Activated B cell treated with CpG ODN at 0.5 μM for 24 hours (primary cell): Measurements from ENCODE around the gene DGKE. TPM values are rescaled to one million over a fixed set of nuclear protein-coding genes. Genes with fewer than 3 reads are reported as not detected.

Experiments
- ATAC-seq: fragments of 200-7000 bp; cut with Tn5 transposase; one replicate; pipeline ENCODE4 v1.10.0; 2021; ENCODE audit warnings: low read depth, mild to moderate bottlenecking, moderate library complexity
- CTCF ChIA-PET: fragments of 350-600 bp; sonication (Branson Sonifier 250); formaldehyde crosslinking; loops from one replicate; lab custom pipeline; 2021; ENCODE audit warnings: antibody characterized with exemption; lab: Charles Lee
- POLR2A ChIA-PET: fragments of 350-600 bp; sonication (Branson Sonifier 250); formaldehyde crosslinking; loops from one replicate; lab custom pipeline; 2021; ENCODE audit warnings: antibody characterized with exemption; lab: Charles Lee
- DNase-seq: peaks from one replicate; pipeline ENCODE4 v3.0.0; 2022
- H3K27ac Mint-ChIP-seq: one replicate; pipeline ENCODE4 v1.8.0; 2020; ENCODE audit warnings: mixed read lengths
- H3K27me3 Mint-ChIP-seq: one replicate; pipeline ENCODE4 v1.8.0; 2021; ENCODE audit warnings: mixed read lengths
- H3K36me3 Mint-ChIP-seq: one replicate; pipeline ENCODE4 v1.8.0; 2021; ENCODE audit warnings: low read depth, mixed read lengths
- H3K4me1 Mint-ChIP-seq: one replicate; pipeline ENCODE4 v1.8.0; 2021; ENCODE audit warnings: mixed read lengths
- H3K4me3 Mint-ChIP-seq: one replicate; pipeline ENCODE4 v1.8.0; 2020; ENCODE audit warnings: mild to moderate bottlenecking, mixed read lengths
- H3K9me3 Mint-ChIP-seq: one replicate; pipeline ENCODE4 v1.8.0; 2020; ENCODE audit warnings: mixed read lengths
- CTCF ChIP-seq: fragments of 200-600 bp; IDR thresholded peaks from one replicate; pipeline ENCODE4 v1.8.0; 2022; ENCODE audit warnings: antibody characterized with exemption, mild to moderate bottlenecking
- intact Hi-C: fragments of 100-400 bp; cut with micrococcal nuclease; formaldehyde crosslinking; loops from one replicate; pipeline ENCODE4 v1.15.1; 2024
- total RNA-seq: library from RNA; stranded (reverse); gene quantifications from 2 replicates; pipeline ENCODE4 v1.2.3, GENCODE V29; 2022

Gene DGKE
- total RNA-seq, 1 donor from 2014 or later: 20.3 TPM

- no peak for DNase-seq
- Mint-ChIP-seq H3K4me1 (peaks cover 11% of the 10 kb centered on the region), H3K36me3 (peaks cover 26% of the 10 kb centered on the region), H3K27ac (no peak overlapping the region), H3K4me3 (no peak overlapping the region), H3K27me3 (no peaks in the 10 kb centered on the region), H3K9me3 (no peaks in the 10 kb centered on the region)
- intact Hi-C loops: no loop called here
- ChIA-PET CTCF (no interaction called here), POLR2A (no interaction called here)
- no peak for TF ChIP-seq CTCF
- no peak for ATAC-seq
Observed at GRCh38 chr17:56866496-56866895, 32.5 kb downstream of the DGKE start.

- ChIA-PET CTCF (no interaction called here), POLR2A (interaction anchor here (0.6 kb wide), 1 partner anchor 12 kb away, joined by 6 read pairs; no protein-coding TSS in a partner anchor)
- Mint-ChIP-seq H3K27ac (no peak overlapping the region), H3K36me3 (peaks cover 12% of the 10 kb centered on the region), H3K27me3 (no peaks in the 10 kb centered on the region), H3K9me3 (no peaks in the 10 kb centered on the region), H3K4me3 (no peak overlapping the region), H3K4me1 (peaks cover 11% of the 10 kb centered on the region)
- no peak for ATAC-seq
- intact Hi-C loops: no loop called here
- no peak for DNase-seq
- no peak for TF ChIP-seq CTCF
Observed at GRCh38 chr17:56867948-56868376, 34.0 kb downstream of the DGKE start.

GRCh38 chr17:56868716-56869115 is 34.8 kb downstream of the DGKE start:
- H3K9me3 Mint-ChIP-seq: no peaks in the 10 kb centered on the region
- DNase-seq (no peak), ATAC-seq (no peak)
- no peak overlapping the region for H3K4me3 Mint-ChIP-seq
- intact Hi-C loops: no loop called here
- POLR2A ChIA-PET: interaction anchor here (0.6 kb wide), 1 partner anchor 10 kb away, joined by 3 read pairs; no protein-coding TSS in a partner anchor
- no peaks in the 10 kb centered on the region for H3K27me3 Mint-ChIP-seq
- no peak for TF ChIP-seq CTCF
- peaks cover 11% of the 10 kb centered on the region for H3K4me1 Mint-ChIP-seq
- no peak overlapping the region for H3K27ac Mint-ChIP-seq
- CTCF ChIA-PET: no interaction called here
- H3K36me3 Mint-ChIP-seq: peaks cover 10% of the 10 kb centered on the region

GRCh38 chr17:56870081-56870651 is 36.2 kb downstream of the DGKE start:
- no peak overlapping the region for H3K4me3 Mint-ChIP-seq
- peaks cover 11% of the 10 kb centered on the region for H3K4me1 Mint-ChIP-seq
- intact Hi-C loops: no loop called here
- CTCF ChIA-PET: interaction anchor here (1.2 kb wide), 1 partner anchor 50 kb away, joined by 3 read pairs; no protein-coding TSS in a partner anchor
- ATAC-seq: no peak
- no peak for DNase-seq
- no peak for TF ChIP-seq CTCF
- H3K36me3 Mint-ChIP-seq: peaks cover 3% of the 10 kb centered on the region
- POLR2A ChIA-PET: no interaction called here
- H3K27me3 Mint-ChIP-seq: no peaks in the 10 kb centered on the region
- H3K9me3 Mint-ChIP-seq: no peaks in the 10 kb centered on the region
- peak overlapping the region; percentile 66 for H3K27ac Mint-ChIP-seq

- ATAC-seq: no peak
- no peak for DNase-seq
- H3K4me3 Mint-ChIP-seq: no peak overlapping the region
- no peaks in the 10 kb centered on the region for H3K27me3 Mint-ChIP-seq
- intact Hi-C loops: no loop called here
- peaks cover 2% of the 10 kb centered on the region for H3K9me3 Mint-ChIP-seq
- ChIA-PET POLR2A (no interaction called here), CTCF (no interaction called here)
- no peak for TF ChIP-seq CTCF
- no peaks in the 10 kb centered on the region for H3K36me3 Mint-ChIP-seq
- H3K4me1 Mint-ChIP-seq: peaks cover 8% of the 10 kb centered on the region
- H3K27ac Mint-ChIP-seq: no peak overlapping the region
Observed at GRCh38 chr17:56876766-56877179, 42.8 kb downstream of the DGKE start.
